OCI-LY1 (cell line): Measurements from ENCODE around the gene SKAP1.

Experiments
- H2AFZ ChIP-seq: fragments of 200-600 bp; sonication (generic), shearing (Covaris generic); 2 replicates; pipeline ENCODE4 v1.6.0; 2014; ENCODE audit warnings: antibody characterized with exemption, mild to moderate bottlenecking, low read length
- H3F3A ChIP-seq: fragments of 200-600 bp; sonication (generic), shearing (Covaris generic); 2 replicates; pipeline ENCODE4 v1.6.0; 2014; ENCODE audit warnings: mild to moderate bottlenecking, antibody characterized with exemption, low read length, moderate library complexity; ENCODE audit not compliant: insufficient read depth
- H3K27ac ChIP-seq: fragments of 200-600 bp; sonication (generic); 2 replicates; pipeline ENCODE4 v1.5.1; 2014; ENCODE audit warnings: low read length, mixed run types, mild to moderate bottlenecking, low read depth; ENCODE audit not compliant: poor library complexity, severe bottlenecking
- H3K27me3 ChIP-seq: fragments of 200-600 bp; sonication (generic); 2 replicates; pipeline ENCODE4 v1.6.0; 2014; ENCODE audit warnings: antibody characterized with exemption, mild to moderate bottlenecking, low read length, moderate library complexity; ENCODE audit not compliant: insufficient read depth
- H3K36me3 ChIP-seq: fragments of 200-600 bp; sonication (generic); 2 replicates; pipeline ENCODE4 v1.6.1; 2014; ENCODE audit warnings: mild to moderate bottlenecking, antibody characterized with exemption, low read length, moderate library complexity, mixed read lengths; ENCODE audit not compliant: insufficient read depth
- H3K4me1 ChIP-seq: fragments of 200-600 bp; sonication (generic); 2 replicates; pipeline ENCODE4 v1.5.1; 2014; ENCODE audit warnings: mild to moderate bottlenecking, low read length, moderate library complexity; ENCODE audit not compliant: insufficient read depth, severe bottlenecking
- H3K4me2 ChIP-seq: fragments of 200-600 bp; sonication (generic), shearing (Covaris generic); 2 replicates; pipeline ENCODE4 v1.6.1; 2014; ENCODE audit warnings: low read length
- H3K4me3 ChIP-seq: fragments of 200-600 bp; sonication (generic); 2 replicates; pipeline ENCODE4 v1.5.1; 2014; ENCODE audit warnings: low read length, low read depth, mild to moderate bottlenecking, mixed read lengths; ENCODE audit not compliant: poor library complexity, severe bottlenecking
- H3K79me2 ChIP-seq: fragments of 200-600 bp; shearing (Covaris generic); 2 replicates; pipeline ENCODE4 v1.6.1; 2016; ENCODE audit warnings: mixed run types, low read length, mixed read lengths; ENCODE audit not compliant: insufficient read depth
- H3K9ac ChIP-seq: fragments of 200-600 bp; sonication (generic), shearing (Covaris generic); 2 replicates; pipeline ENCODE4 v1.6.1; 2014; ENCODE audit warnings: mild to moderate bottlenecking, low read length, mixed read lengths
- H3K9me2 ChIP-seq: fragments of 200-600 bp; sonication (generic), shearing (Covaris generic); 2 replicates; pipeline ENCODE4 v1.6.1; 2014; ENCODE audit warnings: low read depth, mild to moderate bottlenecking, low read length, mixed read lengths
- H3K9me3 ChIP-seq: fragments of 200-600 bp; shearing (Covaris generic); 2 replicates; pipeline ENCODE4 v1.6.1; 2014; ENCODE audit warnings: low read length, mixed read lengths
- H4K20me1 ChIP-seq: fragments of 200-600 bp; sonication (generic), shearing (Covaris generic); 2 replicates; pipeline ENCODE4 v1.6.0; 2016; ENCODE audit warnings: mild to moderate bottlenecking, low read length; ENCODE audit not compliant: insufficient read depth
- EZH2 ChIP-seq: fragments of 200-600 bp; sonication (generic), shearing (Covaris generic); IDR thresholded peaks from 2 replicates; pipeline ENCODE4 v1.8.0; 2017; ENCODE audit warnings: borderline replicate concordance, mixed run types, mild to moderate bottlenecking, antibody characterized with exemption, low read length, moderate library complexity, mixed read lengths
- TF ChIP-seq, protein P1 (sequence below): fragments of 200-600 bp; sonication (generic), shearing (Covaris generic); IDR thresholded peaks from 2 replicates; pipeline ENCODE4 v1.5.1; 2017; ENCODE audit warnings: mild to moderate bottlenecking, antibody characterized with exemption, low read length, moderate library complexity, mixed read lengths

The SKAP1 gene

DNA sequence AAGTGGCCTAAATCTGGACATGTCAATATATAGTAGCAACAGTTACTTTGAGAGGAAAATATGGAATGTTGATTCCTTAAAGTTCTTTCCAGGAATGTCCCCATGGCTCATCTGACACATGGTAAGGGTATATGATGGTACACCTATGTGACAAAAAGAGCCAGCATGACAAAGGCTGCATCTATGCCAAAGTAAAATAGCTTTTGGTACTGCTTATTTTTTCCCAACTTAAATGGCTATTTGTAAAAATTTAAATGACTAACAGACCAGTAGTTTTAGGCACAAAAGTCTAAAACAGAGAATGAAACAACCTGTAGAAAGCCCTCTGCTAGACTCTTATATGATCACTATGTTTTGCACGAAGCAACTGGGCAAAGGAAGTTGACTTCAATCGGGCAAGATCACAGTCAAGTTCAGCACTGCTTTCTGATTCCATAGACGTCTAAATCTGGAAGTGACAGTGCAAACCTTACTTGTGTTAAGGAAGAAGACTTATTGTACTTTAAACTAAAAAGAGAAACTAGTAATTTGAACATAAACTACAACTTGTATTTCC, 135.1 kb downstream of the SKAP1 start:
- Histone ChIP-seq H2AFZ (peak overlapping the region; percentile 95), H3K4me3 (peak overlapping the region; percentile 38)

DNA sequence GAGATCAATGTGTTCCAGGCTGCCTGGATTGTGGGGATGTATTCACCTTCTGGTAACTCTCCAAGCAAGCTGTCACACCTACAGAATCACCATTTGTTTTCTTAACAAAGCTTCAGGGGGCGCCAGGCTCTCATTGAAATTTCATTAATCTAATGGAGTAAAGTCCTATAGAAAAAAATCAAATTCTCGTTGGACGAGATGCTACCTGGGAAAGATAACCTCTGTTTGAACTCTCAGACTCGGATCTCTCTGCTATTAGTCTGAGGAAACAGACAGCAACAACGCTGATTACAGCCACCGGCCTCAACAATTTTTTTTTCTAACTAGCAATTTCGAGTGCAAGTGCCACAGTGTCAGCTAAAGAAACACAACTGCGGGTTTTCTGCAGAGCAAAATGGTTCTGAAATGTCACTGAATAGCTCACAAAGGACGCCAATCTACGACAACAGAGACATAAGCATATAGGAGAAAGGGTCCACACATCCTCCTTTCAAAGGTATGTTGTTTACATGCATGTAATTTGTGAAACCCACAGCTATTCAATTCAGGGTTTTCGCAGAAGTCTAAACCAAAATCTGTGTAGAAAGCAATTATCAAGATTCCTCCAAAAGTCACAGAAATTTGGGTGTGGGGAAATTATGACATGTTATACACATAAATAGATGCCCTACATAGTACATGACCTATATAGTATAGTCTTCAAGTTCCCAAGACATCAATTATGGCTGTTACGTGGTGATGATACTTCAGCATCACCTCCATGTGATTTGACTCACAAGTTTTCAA, 135.8 kb downstream of the SKAP1 start:
- no peak overlapping the region for H3K9ac ChIP-seq
- H3K27me3 ChIP-seq = no peaks in the 10 kb centered on the region

More for the DNA sequence above, 135.1 kb downstream of the SKAP1 start:
- Histone ChIP-seq H3K9me3 (no peaks in the 10 kb centered on the region), H3K4me2 (peak overlapping the region; percentile 59), H3K27me3 (no peaks in the 10 kb centered on the region), H3K79me2 (no peaks in the 10 kb centered on the region), H3K9me2 (no peaks in the 10 kb centered on the region), H3K27ac (peak overlapping the region; percentile 49), H3F3A (no peaks in the 10 kb centered on the region), H4K20me1 (no peaks in the 10 kb centered on the region), H3K36me3 (no peaks in the 10 kb centered on the region), H3K9ac (peak overlapping the region; percentile 34; the same call in 1 of the 2 replicates), H3K4me1 (peaks cover 18% of the 10 kb centered on the region)
- TF ChIP-seq, protein P1, sequence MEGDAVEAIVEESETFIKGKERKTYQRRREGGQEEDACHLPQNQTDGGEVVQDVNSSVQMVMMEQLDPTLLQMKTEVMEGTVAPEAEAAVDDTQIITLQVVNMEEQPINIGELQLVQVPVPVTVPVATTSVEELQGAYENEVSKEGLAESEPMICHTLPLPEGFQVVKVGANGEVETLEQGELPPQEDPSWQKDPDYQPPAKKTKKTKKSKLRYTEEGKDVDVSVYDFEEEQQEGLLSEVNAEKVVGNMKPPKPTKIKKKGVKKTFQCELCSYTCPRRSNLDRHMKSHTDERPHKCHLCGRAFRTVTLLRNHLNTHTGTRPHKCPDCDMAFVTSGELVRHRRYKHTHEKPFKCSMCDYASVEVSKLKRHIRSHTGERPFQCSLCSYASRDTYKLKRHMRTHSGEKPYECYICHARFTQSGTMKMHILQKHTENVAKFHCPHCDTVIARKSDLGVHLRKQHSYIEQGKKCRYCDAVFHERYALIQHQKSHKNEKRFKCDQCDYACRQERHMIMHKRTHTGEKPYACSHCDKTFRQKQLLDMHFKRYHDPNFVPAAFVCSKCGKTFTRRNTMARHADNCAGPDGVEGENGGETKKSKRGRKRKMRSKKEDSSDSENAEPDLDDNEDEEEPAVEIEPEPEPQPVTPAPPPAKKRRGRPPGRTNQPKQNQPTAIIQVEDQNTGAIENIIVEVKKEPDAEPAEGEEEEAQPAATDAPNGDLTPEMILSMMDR = no peak
- no peak for TF ChIP-seq EZH2

DNA sequence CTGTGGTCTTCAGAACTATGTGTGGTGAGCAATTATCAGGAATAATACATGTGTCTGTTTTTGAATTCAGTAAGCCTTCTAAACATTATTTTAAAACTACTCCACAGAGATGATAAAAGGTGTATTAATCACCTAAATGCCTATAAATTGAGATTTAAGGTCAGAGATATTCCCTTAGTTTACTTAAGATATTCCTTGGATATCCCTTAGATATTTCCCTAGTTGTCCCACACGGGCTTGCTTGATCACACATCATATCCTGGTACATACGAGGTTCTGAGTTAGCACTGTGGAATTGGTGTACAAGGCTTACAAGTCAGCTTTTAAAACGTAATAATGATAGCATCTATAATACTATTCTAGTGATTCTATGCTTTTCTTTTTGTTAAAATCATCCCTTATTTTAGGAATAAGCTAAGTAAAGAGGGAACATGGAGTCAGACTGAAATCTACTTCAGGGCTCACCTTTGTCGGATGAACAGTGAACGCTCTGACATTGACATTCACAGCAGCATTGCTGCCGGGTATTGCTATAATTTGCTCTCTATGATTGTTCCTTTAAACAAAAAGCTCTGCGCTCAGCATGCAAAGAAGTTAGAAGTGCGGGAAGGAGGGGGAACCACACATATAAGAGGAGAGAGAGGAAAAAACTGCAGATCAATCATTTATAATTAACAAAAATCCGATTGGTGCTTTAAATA, 136.5 kb downstream of the SKAP1 start:
- H3K9me2 ChIP-seq = no peaks in the 10 kb centered on the region
- H4K20me1 ChIP-seq = no peaks in the 10 kb centered on the region
- peaks cover 18% of the 10 kb centered on the region for H3K4me1 ChIP-seq
- no peak for TF ChIP-seq EZH2
- TF ChIP-seq, protein P1 = no peak
- H3F3A ChIP-seq = no peaks in the 10 kb centered on the region
- no peak overlapping the region for H3K27ac ChIP-seq
- H3K36me3 ChIP-seq = no peaks in the 10 kb centered on the region
- no peak overlapping the region for H3K9ac ChIP-seq
- no peaks in the 10 kb centered on the region for H3K79me2 ChIP-seq
- H3K9me3 ChIP-seq = no peaks in the 10 kb centered on the region
- no peak overlapping the region for H3K4me3 ChIP-seq
- H2AFZ ChIP-seq = no peak overlapping the region
- no peaks in the 10 kb centered on the region for H3K27me3 ChIP-seq
- H3K4me2 ChIP-seq = no peak overlapping the region

More for the DNA sequence above, 135.8 kb downstream of the SKAP1 start:
- no peaks in the 10 kb centered on the region for H3K36me3 ChIP-seq
- H3K79me2 ChIP-seq = no peaks in the 10 kb centered on the region
- no peak overlapping the region for H3K4me3 ChIP-seq
- TF ChIP-seq, protein P1 = peak; percentile 25; the same call in 1 of the 2 replicates
- no peak for TF ChIP-seq EZH2
- H3K27ac ChIP-seq = no peak overlapping the region
- no peaks in the 10 kb centered on the region for H3K9me2 ChIP-seq
- H3K4me2 ChIP-seq = no peak overlapping the region
- H3K9me3 ChIP-seq = no peaks in the 10 kb centered on the region
- no peaks in the 10 kb centered on the region for H3F3A ChIP-seq
- peaks cover 18% of the 10 kb centered on the region for H3K4me1 ChIP-seq
- H2AFZ ChIP-seq = peak overlapping the region; percentile 2; the same call in 1 of the 2 replicates
- H4K20me1 ChIP-seq = no peaks in the 10 kb centered on the region
